K562 treated with DMSO at 1 percent for 12 hours (cell line): ENCODE measurements around the gene SAP130. TPM values are rescaled to one million over a fixed set of nuclear protein-coding genes. Genes with fewer than 3 reads are reported as not detected.

Experiments used
- total RNA-seq: library from RNA; unstranded; fragments of 300-600 nt; gene quantifications from 2 replicates; pipeline ENCODE4 v1.2.3, GENCODE V29; 2022; ENCODE audit not compliant: insufficient read depth

Gene SAP130
- total RNA-seq: 9.5 and 33.4 TPM in 2 replicates

DNA sequence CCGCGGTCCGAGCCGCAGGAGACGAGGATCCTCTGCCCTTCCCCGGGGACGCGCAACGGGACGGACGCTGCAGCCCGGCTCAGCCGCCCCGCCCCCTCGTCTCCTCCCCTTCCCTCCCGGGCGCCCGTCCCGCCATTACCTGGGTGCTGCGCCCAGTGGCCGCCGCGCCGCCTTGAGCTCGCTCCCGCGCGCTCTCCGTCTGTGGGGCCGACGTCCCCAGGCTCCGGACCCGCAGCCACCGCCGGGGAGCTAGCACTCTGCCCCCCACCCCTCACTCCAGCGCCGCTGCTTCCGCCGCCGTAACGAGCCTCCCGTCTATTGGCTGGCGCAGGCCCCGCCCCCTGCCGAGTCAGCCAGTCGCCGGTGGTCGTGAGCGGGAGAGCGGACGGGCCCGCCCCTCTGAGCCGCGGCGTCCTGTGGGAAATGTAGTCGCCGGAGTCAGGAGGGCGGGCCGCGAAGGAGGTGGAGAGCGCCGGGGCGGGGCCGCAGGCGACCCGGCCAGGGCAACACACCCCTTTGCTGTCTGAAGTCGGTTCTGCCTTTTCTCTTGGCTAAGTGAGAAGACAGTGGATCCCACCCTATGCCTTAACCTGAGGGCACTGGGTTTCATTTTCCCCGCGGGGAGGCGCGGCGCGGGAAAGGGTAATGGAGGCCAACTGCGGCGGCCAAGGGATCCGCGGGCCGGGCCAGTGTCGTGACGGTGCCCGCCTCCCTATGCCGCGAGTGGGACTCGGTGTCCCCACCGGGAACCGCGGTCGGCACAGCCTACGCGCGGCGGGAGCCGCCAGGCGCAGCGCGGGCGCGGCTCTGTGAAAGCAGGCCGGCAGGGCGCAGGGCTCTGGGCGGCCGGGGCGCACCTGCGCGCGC lies at the start of gene SAP130:
TSS of gene SAP130 (minus strand) at position 259 of the 867 bp plus-strand sequence. CDS start 1,767 bp downstream, outside the sequence.

Other genes starting within 250 kb of the SAP130 start
- 9.5 and 19.6 TPM in 2 replicates for gene WDR33, start 216.9 kb downstream of the SAP130 start, total RNA-seq
- gene POLR2D, start 169.9 kb downstream of the SAP130 start, total RNA-seq: 22.1 and 35.3 TPM in 2 replicates
- gene AMMECR1L, start 142.1 kb downstream of the SAP130 start, total RNA-seq: 4.5 and 11.4 TPM in 2 replicates
- 5.4 and 26.9 TPM in 2 replicates for gene UGGT1, start 63.1 kb upstream of the SAP130 start, total RNA-seq